Ectodermal cell (in vitro differentiated cells): ENCODE measurements around the gene MT1H. TPM values are rescaled to one million over a fixed set of nuclear protein-coding genes. Genes with fewer than 3 reads are reported as not detected.
"Not testable (repeated sequence)": the region's sequence is repeated elsewhere in the genome, so short reads cannot be mapped to it uniquely, and the experiment has no call there.

ENCODE experiments used
- H3K27ac ChIP-seq: 2 replicates; pipeline ENCODE4 v1.7.0; 2013; ENCODE audit warnings: mild to moderate bottlenecking, low read depth, low read length; ENCODE audit not compliant: insufficient read depth, poor library complexity, severe bottlenecking
- H3K27me3 ChIP-seq: 2 replicates; pipeline ENCODE4 v1.7.0; 2013; ENCODE audit warnings: mild to moderate bottlenecking, low read length; ENCODE audit not compliant: insufficient read depth, control insufficient read depth, poor library complexity, severe bottlenecking
- H3K36me3 ChIP-seq: one replicate; pipeline ENCODE4 v1.7.0; 2013; ENCODE audit warnings: low read length; ENCODE audit not compliant: control insufficient read depth, insufficient read depth
- H3K4me1 ChIP-seq: one replicate; pipeline ENCODE4 v1.7.0; 2013; ENCODE audit warnings: low read length; ENCODE audit not compliant: control insufficient read depth, insufficient read depth
- H3K4me3 ChIP-seq: 2 replicates; pipeline ENCODE4 v1.7.0; 2013; ENCODE audit warnings: low read depth, low read length, control low read depth; ENCODE audit not compliant: insufficient read depth
- H3K9me3 ChIP-seq: 2 replicates; pipeline ENCODE4 v1.7.0; 2013; ENCODE audit warnings: mild to moderate bottlenecking, low read length, moderate library complexity; ENCODE audit not compliant: control insufficient read depth
- WGBS, 2 experiments: methylation state at CpG; one replicate each; pipeline ENCODE4 v1.1.7; 2013; ENCODE audit warnings: missing lambda C conversion rate in 2 of 2; 5-methylcytosine and 5-hydroxymethylcytosine counted together
- polyA plus RNA-seq, 4 experiments: library from polyadenylated mRNA; stranded (reverse); fragments of 50-300 nt; gene quantifications; one replicate each; pipeline ENCODE4 v1.2.3, GENCODE V29; 2013

Gene MT1H
- polyA plus RNA-seq (2013, experiment 1 of 4), result not detected
- polyA plus RNA-seq (2013, experiment 2 of 4), result not detected
- polyA plus RNA-seq (2013, experiment 3 of 4), result 1.0 TPM
- polyA plus RNA-seq (2013, experiment 4 of 4), result 1.9 TPM

GRCh38 chr16:56669005-56669839 lies at the start of gene MT1H:
MT1H (plus strand) TSS chr16:56669814; CDS start chr16:56669885, 71 bp downstream.
- peaks cover 100% of the 10 kb centered on the region for H3K27me3 ChIP-seq
- WGBS, 2 experiments, result 24 to 25% methylated on average over 38 of the region's 38 CpGs

GRCh38 chr16:56620339-56620897 lies 49.2 kb upstream of the MT1H start:
- no peak overlapping the region for H3K4me3 ChIP-seq
- H3K27ac ChIP-seq, result no peak overlapping the region
- peaks cover 81% of the 10 kb centered on the region for H3K27me3 ChIP-seq
- 77 to 84% methylated on average over 8 of the region's 8 CpGs for WGBS, 2 experiments
- H3K4me1 ChIP-seq, result peaks cover 14% of the 10 kb centered on the region
- no peaks in the 10 kb centered on the region for H3K9me3 ChIP-seq
- no peaks in the 10 kb centered on the region for H3K36me3 ChIP-seq

More at GRCh38 chr16:56669005-56669839, at the start of gene MT1H:
- Histone ChIP-seq H3K36me3 (no peaks in the 10 kb centered on the region), H3K27ac (no peak within 1 kb of the TSS), H3K4me1 (no peaks in the 10 kb centered on the region), H3K9me3 (no peaks in the 10 kb centered on the region), H3K4me3 (no peak within 1 kb of the TSS)

GRCh38 chr16:56621665-56622445 lies 47.8 kb upstream of the MT1H start:
- H3K27ac ChIP-seq, H3K4me3 ChIP-seq, H3K9me3 ChIP-seq, H3K36me3 ChIP-seq: not testable (repeated sequence)
- Histone ChIP-seq H3K27me3 (peaks cover 81% of the 10 kb centered on the region), H3K4me1 (peaks cover 13% of the 10 kb centered on the region)
- 40 to 41% methylated on average over 4 of the region's 4 CpGs for WGBS, 2 experiments

GRCh38 chr16:56623184-56623583 lies 46.4 kb upstream of the MT1H start:
- H3K4me3 ChIP-seq, H3K27ac ChIP-seq, H3K4me1 ChIP-seq, H3K36me3 ChIP-seq, H3K9me3 ChIP-seq: not testable (repeated sequence)
- H3K27me3 ChIP-seq, result peaks cover 78% of the 10 kb centered on the region
- WGBS, 2 experiments, result 93% methylated on average over 5 of the region's 5 CpGs

- no peaks in the 10 kb centered on the region for H3K36me3 ChIP-seq
- H3K9me3 ChIP-seq, result no peaks in the 10 kb centered on the region
- H3K27me3 ChIP-seq, result peaks cover 78% of the 10 kb centered on the region
- H3K4me1 ChIP-seq, result no peaks in the 10 kb centered on the region
- no peak overlapping the region for H3K4me3 ChIP-seq
- no peak overlapping the region for H3K27ac ChIP-seq
- 96% methylated on average over 2 of the region's 2 CpGs for WGBS, 2 experiments
Measured at GRCh38 chr16:56623637-56624036, 46.0 kb upstream of the MT1H start.

- no peaks in the 10 kb centered on the region for H3K36me3 ChIP-seq
- peaks cover 78% of the 10 kb centered on the region for H3K27me3 ChIP-seq
- 2 to 3% methylated on average over 62 of the region's 62 CpGs for WGBS, 2 experiments
- no peaks in the 10 kb centered on the region for H3K4me1 ChIP-seq
- H3K4me3 ChIP-seq, result peak within 1 kb of the TSS; percentile 33
- no peak within 1 kb of the TSS for H3K27ac ChIP-seq
- no peaks in the 10 kb centered on the region for H3K9me3 ChIP-seq
Measured at GRCh38 chr16:56625140-56625942, 44.3 kb upstream of the MT1H start, which contains the start of gene MT1E. MT1E (plus strand) TSS chr16:56625781; CDS start chr16:56625852, 71 bp downstream.

- Histone ChIP-seq H3K9me3 (no peaks in the 10 kb centered on the region), H3K27ac (no peak overlapping the region), H3K4me1 (no peaks in the 10 kb centered on the region), H3K36me3 (no peaks in the 10 kb centered on the region), H3K27me3 (peaks cover 81% of the 10 kb centered on the region), H3K4me3 (no peak overlapping the region)
- 19 to 27% methylated on average over 16 of the region's 16 CpGs for WGBS, 2 experiments
Measured at GRCh38 chr16:56625943-56626654, 43.5 kb upstream of the MT1H start.

GRCh38 chr16:56626685-56627084 lies 42.9 kb upstream of the MT1H start:
- H3K27me3 ChIP-seq, result peaks cover 82% of the 10 kb centered on the region
- H3K36me3 ChIP-seq, result no peaks in the 10 kb centered on the region
- no peaks in the 10 kb centered on the region for H3K4me1 ChIP-seq
- H3K4me3 ChIP-seq, result no peak overlapping the region
- H3K9me3 ChIP-seq, result no peaks in the 10 kb centered on the region
- 54 to 57% methylated on average over 7 of the region's 7 CpGs for WGBS, 2 experiments
- H3K27ac ChIP-seq, result no peak overlapping the region
